ENCODE measurements around the gene VAMP2.

VAMP2 gene

DNA sequence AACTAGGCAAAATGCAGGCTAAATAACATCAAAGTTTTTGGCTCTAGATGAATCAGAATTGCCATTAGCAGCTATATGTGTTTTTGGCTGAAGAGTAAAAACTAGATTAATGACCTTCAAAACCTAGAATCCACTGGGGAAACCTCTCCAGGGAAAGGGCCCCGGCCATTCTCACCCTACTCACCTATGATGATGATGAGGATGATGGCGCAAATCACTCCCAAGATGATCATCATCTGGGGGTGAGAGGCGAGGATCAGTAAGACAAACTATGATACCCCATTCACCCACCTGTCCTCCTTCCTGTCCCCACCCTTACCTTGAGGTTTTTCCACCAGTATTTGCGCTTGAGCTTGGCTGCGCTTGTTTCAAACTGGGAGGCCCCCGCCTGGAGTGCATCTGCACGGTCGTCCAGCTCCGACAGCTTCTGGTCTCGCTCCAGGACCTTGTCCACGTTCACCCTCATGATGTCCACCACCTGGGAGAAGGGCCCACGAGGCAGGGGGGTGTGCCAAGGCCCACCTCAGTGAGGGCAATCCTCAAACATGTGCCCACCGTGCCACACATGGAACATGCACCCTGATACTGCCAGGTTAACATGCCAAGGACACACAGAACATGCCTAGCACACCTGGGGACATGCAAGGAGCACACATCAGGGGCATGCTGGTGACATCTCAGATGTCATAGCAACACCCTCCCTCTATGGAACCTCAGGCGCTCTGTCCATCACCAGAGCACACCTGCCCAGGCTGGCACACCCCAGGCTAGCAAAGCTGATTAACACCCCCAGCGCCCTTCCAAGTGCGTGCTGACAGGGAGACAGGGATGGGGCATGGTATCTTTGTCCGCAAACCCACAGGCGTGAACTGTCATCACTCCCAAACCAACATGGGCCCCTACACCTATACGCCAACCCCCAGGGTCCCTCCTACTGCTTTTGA is 1.2 kb downstream of the VAMP2 start:
- H3K4me3 ChIP-seq (ENCODE audit: low read depth, low read length): peak overlapping the region; percentile 75
- TF ChIP-seq, protein P1, sequence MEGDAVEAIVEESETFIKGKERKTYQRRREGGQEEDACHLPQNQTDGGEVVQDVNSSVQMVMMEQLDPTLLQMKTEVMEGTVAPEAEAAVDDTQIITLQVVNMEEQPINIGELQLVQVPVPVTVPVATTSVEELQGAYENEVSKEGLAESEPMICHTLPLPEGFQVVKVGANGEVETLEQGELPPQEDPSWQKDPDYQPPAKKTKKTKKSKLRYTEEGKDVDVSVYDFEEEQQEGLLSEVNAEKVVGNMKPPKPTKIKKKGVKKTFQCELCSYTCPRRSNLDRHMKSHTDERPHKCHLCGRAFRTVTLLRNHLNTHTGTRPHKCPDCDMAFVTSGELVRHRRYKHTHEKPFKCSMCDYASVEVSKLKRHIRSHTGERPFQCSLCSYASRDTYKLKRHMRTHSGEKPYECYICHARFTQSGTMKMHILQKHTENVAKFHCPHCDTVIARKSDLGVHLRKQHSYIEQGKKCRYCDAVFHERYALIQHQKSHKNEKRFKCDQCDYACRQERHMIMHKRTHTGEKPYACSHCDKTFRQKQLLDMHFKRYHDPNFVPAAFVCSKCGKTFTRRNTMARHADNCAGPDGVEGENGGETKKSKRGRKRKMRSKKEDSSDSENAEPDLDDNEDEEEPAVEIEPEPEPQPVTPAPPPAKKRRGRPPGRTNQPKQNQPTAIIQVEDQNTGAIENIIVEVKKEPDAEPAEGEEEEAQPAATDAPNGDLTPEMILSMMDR (IDR thresholded peaks at IDR 0.05; ENCODE audit: low read depth, low read length): no peak

DNA sequence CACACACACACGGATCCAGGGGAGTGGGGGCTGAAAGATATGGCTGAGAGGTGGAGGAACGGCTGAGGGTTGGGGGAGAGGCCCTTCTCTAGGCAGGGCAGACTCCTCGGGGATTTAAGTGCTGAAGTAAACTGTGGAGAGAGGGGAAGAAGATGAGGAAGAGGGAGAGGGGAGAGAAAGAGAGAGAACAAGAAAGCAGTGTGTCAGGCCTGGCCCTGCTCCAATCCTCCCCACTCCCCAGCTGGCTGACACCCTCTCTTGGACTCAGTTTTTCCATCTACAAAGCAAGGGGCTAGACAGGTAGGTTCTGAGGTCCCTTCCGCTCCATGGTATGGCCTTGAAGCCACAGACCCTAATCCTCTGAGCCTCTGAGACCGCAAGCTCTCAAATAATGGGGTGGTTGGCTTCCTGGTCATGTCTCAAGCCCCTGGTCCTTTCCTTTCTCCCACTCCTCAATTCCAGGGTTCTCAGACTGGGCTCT is 2.0 kb downstream of the VAMP2 start:
- no peak overlapping the region for H3K4me3 ChIP-seq (ENCODE audit: low read depth, low read length)

DNA sequence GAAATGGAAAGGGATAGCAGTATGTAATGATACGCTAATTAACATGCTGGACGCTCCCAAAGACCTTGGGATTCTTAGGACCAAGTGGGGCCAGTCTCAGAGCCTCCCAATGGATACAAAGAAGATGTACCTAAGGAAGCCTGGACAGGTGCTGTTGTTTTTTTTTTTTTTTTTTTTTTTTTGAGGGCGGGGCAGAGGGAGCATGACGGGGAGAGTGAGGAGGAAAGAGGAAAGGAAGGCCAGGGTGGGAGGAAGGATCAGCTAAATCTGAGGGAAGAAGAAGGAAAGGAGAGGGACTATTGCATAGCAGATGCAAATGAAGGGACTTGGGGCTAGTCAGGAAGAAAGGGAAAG is 2.5 kb downstream of the VAMP2 start:
- TF ChIP-seq, protein P1 (IDR thresholded peaks at IDR 0.05; ENCODE audit: low read depth, low read length): no peak

More for the DNA sequence above, 2.0 kb downstream of the VAMP2 start:
- TF ChIP-seq, protein P1 (IDR thresholded peaks at IDR 0.05; ENCODE audit: low read depth, low read length): no peak

DNA sequence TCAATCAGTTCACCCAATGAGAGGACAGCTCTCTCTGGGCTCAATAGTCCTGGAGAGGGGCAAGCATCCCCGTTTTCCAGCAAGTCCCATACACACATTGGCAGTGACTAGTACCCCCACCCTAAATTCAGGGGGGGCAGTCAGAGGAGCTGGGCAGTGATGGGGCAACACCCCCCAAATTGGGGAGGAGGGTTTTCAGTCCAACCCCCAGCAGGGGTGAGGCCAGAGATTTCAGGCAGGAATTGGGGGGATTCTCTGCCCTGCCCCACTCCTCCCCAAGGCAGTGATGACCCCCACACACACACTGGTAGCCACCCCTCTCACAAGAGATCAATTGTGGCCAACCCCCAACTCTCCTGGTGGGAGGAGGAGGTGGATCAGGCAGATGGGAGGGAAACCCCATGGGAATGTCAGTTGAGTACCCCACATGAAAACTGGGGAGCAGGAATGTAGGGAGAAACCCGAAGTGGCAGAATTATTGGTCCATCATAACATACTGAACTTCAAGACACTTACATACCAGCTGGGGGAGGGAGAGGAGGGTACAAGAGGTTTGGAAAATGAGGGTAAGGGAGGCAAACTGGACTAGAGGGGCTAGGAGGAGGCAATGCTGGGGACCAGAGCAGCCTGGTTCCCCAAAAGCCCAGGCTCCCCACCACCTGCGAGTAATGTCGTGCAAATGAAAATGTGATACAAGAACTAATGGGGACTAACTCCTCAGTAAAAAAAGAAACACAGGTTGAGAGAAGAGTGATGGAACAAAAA is 3.1 kb downstream of the VAMP2 start:
- H3K4me3 ChIP-seq (ENCODE audit: low read depth, low read length): no peak overlapping the region
- TF ChIP-seq, protein P1 (IDR thresholded peaks at IDR 0.05; ENCODE audit: low read depth, low read length): 0 out of 2 replicates have a peak, but pooled peaks have one; percentile 4

More for the DNA sequence above, 2.5 kb downstream of the VAMP2 start:
- no peak overlapping the region for H3K4me3 ChIP-seq (ENCODE audit: low read depth, low read length)

DNA sequence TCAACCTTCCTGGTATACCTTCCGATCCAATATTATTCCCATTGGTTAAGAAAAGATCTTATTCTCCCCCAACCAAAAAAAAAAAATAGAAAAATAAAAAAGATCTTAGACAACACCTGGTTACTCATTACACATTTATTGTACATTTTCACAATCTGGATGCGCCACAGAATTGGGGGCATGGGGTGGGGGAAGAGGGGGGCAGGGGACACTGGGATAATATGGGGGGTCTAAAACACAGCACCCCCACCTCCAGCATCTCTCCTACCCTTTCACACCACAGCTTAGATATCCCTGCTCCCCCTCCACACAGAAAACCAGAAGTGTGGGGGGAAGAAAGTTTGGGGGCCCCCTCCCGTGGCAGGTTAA is 3.7 kb downstream of the VAMP2 start:
- no peak overlapping the region for H3K4me3 ChIP-seq (ENCODE audit: low read depth, low read length)
- TF ChIP-seq, protein P1 (IDR thresholded peaks at IDR 0.05; ENCODE audit: low read depth, low read length): no peak

DNA sequence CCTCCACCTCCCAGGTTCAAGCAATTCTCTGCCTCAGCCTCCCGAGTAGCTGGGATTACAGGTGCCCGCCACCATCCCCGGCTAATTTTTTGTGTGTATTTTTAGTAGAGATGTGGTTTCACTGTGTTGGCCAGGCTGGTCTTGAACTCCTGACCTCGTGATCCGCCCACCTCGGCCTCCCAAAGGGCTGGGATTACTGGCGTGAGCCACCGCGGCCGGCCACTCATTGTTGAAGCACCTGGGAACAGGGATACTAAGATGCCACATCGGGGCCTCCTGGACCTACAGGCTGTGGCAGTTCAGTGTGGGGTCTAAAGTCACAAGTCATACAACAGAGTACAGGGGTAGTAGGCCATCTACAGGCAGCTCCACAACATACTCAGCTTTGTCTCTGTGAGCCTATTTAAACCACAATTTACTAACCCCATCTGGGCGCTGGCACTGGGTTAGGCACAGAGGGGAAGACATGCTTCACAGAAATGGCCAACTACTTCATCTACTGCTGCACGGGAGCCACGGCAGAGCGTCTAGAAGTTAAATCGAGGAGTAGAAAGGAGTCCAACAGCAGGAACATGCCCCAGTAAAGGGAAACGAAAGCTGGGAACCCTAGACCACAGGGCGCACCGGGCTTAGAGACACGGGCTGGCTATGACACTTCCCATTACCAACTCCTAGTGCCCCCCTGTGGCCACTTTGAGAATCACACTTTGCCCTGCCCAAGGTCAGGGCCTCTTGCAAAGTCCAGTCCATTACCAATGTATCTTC is 4.3 kb downstream of the VAMP2 start:
- H3K4me3 ChIP-seq (ENCODE audit: low read depth, low read length): no peak overlapping the region
- TF ChIP-seq, protein P1 (IDR thresholded peaks at IDR 0.05; ENCODE audit: low read depth, low read length): peak; percentile 84

Data from WI38 (cell line).